Measurements from ENCODE around the gene UBE2D3.

The UBE2D3 gene

DNA sequence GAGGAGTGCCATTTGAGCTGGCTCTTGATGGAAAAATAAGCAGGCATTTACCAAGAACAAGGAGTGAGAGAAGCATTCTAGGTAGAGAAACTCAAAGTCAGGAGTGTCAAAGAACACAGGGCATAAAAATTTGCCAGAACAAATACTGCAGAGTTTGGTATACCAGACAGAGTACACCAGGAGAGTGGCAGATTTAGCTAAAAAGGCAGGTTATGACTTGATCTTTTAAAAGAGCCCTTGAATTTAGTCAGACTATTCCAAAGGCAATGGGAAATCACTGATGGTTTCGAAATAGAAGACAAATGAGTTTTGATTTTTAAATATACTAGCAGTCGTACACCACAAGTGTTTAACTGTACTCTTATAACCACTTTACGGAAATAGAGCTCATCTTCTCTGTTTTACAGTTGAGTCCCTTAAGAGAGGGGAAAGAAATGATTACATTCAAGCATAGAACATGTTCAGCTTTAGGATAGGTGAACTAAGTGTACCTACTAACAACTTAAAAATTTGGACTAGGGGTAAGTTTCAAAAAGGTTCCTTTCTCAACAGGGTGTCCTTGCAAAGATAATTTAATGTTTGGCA lies 10.2 kb downstream of the UBE2D3 start:
- Histone ChIP-seq H4K20me1 (ENCODE audit: insufficient read depth, low read length, poor library complexity, severe bottlenecking) (peaks cover 100% of the 10 kb centered on the region), H3K27me3 (ENCODE audit: insufficient read depth, low read length, poor library complexity, severe bottlenecking) (no peaks in the 10 kb centered on the region), H3K4me3 (ENCODE audit: low read length, poor library complexity, severe bottlenecking) (peak overlapping the region; percentile 98), H3K79me2 (ENCODE audit: insufficient read depth, low read length) (peaks cover 100% of the 10 kb centered on the region), H2AFZ (ENCODE audit: low read length) (no peak overlapping the region), H3K36me3 (ENCODE audit: insufficient read depth, low read length) (peaks cover 68% of the 10 kb centered on the region), H3K4me1 (ENCODE audit: insufficient read depth, low read length, poor library complexity, severe bottlenecking) (peaks cover 63% of the 10 kb centered on the region), H3K9me2 (replicated peaks; ENCODE audit: low read depth, low read length) (no peaks in the 10 kb centered on the region), H3K9me3 (ENCODE audit: insufficient read depth, low read depth, low read length) (no peaks in the 10 kb centered on the region), H3F3A (ENCODE audit: low read depth) (no peaks in the 10 kb centered on the region), H3K4me2 (ENCODE audit: low read depth, low read length, poor library complexity, severe bottlenecking) (peak overlapping the region; percentile 92), H3K9ac (ENCODE audit: low read depth, low read length, poor library complexity, severe bottlenecking) (no peak overlapping the region)
- TF ChIP-seq EZH2phosphoT487 (IDR thresholded peaks at IDR 0.05; ENCODE audit: borderline replicate concordance), result no peak

DNA sequence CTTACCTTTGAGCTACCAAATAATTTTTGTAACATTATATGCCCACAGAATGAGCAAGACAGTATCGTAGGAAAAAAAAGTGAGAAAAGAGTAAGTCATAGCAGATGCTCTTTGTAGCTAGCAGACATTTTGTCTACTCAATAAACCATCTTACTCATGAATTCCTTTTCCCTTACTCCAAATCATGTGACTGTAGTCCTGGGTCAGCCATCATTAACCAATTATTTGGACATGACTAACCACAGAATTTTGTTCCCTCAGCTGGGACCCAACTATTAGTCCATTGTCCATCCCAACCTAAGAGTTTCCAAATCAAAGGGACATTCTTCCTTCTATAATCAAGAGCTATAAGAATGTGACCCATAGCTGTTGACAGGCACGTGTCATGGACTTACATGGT lies 11.4 kb downstream of the UBE2D3 start:
- H3K36me3 ChIP-seq (ENCODE audit: insufficient read depth, low read length), result peaks cover 73% of the 10 kb centered on the region
- no peaks in the 10 kb centered on the region for H3K27me3 ChIP-seq (ENCODE audit: insufficient read depth, low read length, poor library complexity, severe bottlenecking)
- H3K4me2 ChIP-seq (ENCODE audit: low read depth, low read length, poor library complexity, severe bottlenecking), result peak overlapping the region; percentile 92
- H3K9ac ChIP-seq (ENCODE audit: low read depth, low read length, poor library complexity, severe bottlenecking), result no peak overlapping the region
- H3K79me2 ChIP-seq (ENCODE audit: insufficient read depth, low read length), result peaks cover 100% of the 10 kb centered on the region
- H3F3A ChIP-seq (ENCODE audit: low read depth), result no peaks in the 10 kb centered on the region
- peak overlapping the region; percentile 98 for H3K4me3 ChIP-seq (ENCODE audit: low read length, poor library complexity, severe bottlenecking)
- H3K9me3 ChIP-seq (ENCODE audit: insufficient read depth, low read depth, low read length), result no peaks in the 10 kb centered on the region
- peaks cover 53% of the 10 kb centered on the region for H3K4me1 ChIP-seq (ENCODE audit: insufficient read depth, low read length, poor library complexity, severe bottlenecking)
- H3K9me2 ChIP-seq (replicated peaks; ENCODE audit: low read depth, low read length), result no peaks in the 10 kb centered on the region
- peaks cover 100% of the 10 kb centered on the region for H4K20me1 ChIP-seq (ENCODE audit: insufficient read depth, low read length, poor library complexity, severe bottlenecking)
- H2AFZ ChIP-seq (ENCODE audit: low read length), result no peak overlapping the region
- no peak for TF ChIP-seq EZH2phosphoT487 (IDR thresholded peaks at IDR 0.05; ENCODE audit: borderline replicate concordance)
- TF ChIP-seq, protein P1, sequence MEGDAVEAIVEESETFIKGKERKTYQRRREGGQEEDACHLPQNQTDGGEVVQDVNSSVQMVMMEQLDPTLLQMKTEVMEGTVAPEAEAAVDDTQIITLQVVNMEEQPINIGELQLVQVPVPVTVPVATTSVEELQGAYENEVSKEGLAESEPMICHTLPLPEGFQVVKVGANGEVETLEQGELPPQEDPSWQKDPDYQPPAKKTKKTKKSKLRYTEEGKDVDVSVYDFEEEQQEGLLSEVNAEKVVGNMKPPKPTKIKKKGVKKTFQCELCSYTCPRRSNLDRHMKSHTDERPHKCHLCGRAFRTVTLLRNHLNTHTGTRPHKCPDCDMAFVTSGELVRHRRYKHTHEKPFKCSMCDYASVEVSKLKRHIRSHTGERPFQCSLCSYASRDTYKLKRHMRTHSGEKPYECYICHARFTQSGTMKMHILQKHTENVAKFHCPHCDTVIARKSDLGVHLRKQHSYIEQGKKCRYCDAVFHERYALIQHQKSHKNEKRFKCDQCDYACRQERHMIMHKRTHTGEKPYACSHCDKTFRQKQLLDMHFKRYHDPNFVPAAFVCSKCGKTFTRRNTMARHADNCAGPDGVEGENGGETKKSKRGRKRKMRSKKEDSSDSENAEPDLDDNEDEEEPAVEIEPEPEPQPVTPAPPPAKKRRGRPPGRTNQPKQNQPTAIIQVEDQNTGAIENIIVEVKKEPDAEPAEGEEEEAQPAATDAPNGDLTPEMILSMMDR (conservative IDR thresholded peaks at IDR 0.05; ENCODE audit: low read length), result no peak

DNA sequence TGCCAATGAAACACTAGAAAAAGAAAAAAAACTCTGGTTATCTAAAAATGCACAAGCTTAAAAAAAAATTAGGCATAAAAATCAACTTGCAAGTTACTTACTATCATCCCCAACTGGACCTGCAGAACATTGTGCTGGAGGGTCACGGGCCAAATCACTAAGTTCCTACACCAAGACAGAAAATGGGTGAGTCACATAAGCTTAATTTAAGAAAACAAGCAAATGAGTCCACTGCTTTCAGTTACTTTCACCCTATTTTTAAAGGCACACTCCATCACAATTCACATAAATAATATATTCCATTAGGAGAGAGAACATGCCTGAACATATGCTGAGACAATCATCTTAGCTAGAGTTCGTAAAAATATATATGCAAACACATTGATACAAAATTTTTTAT lies 17.7 kb downstream of the UBE2D3 start:
- no peak overlapping the region for H2AFZ ChIP-seq (ENCODE audit: low read length)
- no peak overlapping the region for H3K9ac ChIP-seq (ENCODE audit: low read depth, low read length, poor library complexity, severe bottlenecking)
- H3K9me3 ChIP-seq (ENCODE audit: insufficient read depth, low read depth, low read length), result no peaks in the 10 kb centered on the region
- H3K9me2 ChIP-seq (replicated peaks; ENCODE audit: low read depth, low read length), result no peaks in the 10 kb centered on the region
- H3K4me2 ChIP-seq (ENCODE audit: low read depth, low read length, poor library complexity, severe bottlenecking), result peak overlapping the region; percentile 19
- H3K27me3 ChIP-seq (ENCODE audit: insufficient read depth, low read length, poor library complexity, severe bottlenecking), result no peaks in the 10 kb centered on the region
- TF ChIP-seq, protein P1 (conservative IDR thresholded peaks at IDR 0.05; ENCODE audit: low read length), result no peak
- TF ChIP-seq EZH2phosphoT487 (IDR thresholded peaks at IDR 0.05; ENCODE audit: borderline replicate concordance), result no peak
- H3K4me1 ChIP-seq (ENCODE audit: insufficient read depth, low read length, poor library complexity, severe bottlenecking), result peaks cover 5% of the 10 kb centered on the region
- peaks cover 93% of the 10 kb centered on the region for H3K36me3 ChIP-seq (ENCODE audit: insufficient read depth, low read length)
- H4K20me1 ChIP-seq (ENCODE audit: insufficient read depth, low read length, poor library complexity, severe bottlenecking), result peaks cover 100% of the 10 kb centered on the region
- H3F3A ChIP-seq (ENCODE audit: low read depth), result no peaks in the 10 kb centered on the region
- peaks cover 100% of the 10 kb centered on the region for H3K79me2 ChIP-seq (ENCODE audit: insufficient read depth, low read length)
- no peak overlapping the region for H3K4me3 ChIP-seq (ENCODE audit: low read length, poor library complexity, severe bottlenecking)

DNA sequence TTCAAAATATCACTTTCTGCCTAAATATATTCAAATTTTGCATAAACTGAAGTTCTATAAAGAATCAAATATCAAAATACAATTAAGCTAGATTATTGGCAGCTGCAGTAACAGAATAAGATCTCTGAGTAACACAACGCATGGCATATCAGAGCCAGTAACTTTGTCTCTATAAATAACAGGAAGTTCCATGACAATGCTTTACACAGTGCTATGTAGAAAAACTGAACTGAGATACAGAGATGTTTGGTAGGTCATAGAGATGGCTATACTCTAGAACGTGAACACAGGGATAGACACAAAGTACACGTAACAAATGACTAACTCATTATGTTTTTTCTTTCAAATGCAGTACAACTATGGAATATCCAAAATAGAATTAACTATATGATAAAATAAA lies 18.2 kb downstream of the UBE2D3 start:
- no peak overlapping the region for H2AFZ ChIP-seq (ENCODE audit: low read length)
- no peak for TF ChIP-seq EZH2phosphoT487 (IDR thresholded peaks at IDR 0.05; ENCODE audit: borderline replicate concordance)
- TF ChIP-seq, protein P1 (conservative IDR thresholded peaks at IDR 0.05; ENCODE audit: low read length), result no peak
- H3K4me1 ChIP-seq (ENCODE audit: insufficient read depth, low read length, poor library complexity, severe bottlenecking), result peaks cover 5% of the 10 kb centered on the region
- no peaks in the 10 kb centered on the region for H3K9me3 ChIP-seq (ENCODE audit: insufficient read depth, low read depth, low read length)
- peaks cover 98% of the 10 kb centered on the region for H3K79me2 ChIP-seq (ENCODE audit: insufficient read depth, low read length)
- H4K20me1 ChIP-seq (ENCODE audit: insufficient read depth, low read length, poor library complexity, severe bottlenecking), result peaks cover 100% of the 10 kb centered on the region
- no peak overlapping the region for H3K4me3 ChIP-seq (ENCODE audit: low read length, poor library complexity, severe bottlenecking)
- no peaks in the 10 kb centered on the region for H3F3A ChIP-seq (ENCODE audit: low read depth)
- no peaks in the 10 kb centered on the region for H3K27me3 ChIP-seq (ENCODE audit: insufficient read depth, low read length, poor library complexity, severe bottlenecking)
- H3K9ac ChIP-seq (ENCODE audit: low read depth, low read length, poor library complexity, severe bottlenecking), result no peak overlapping the region
- H3K4me2 ChIP-seq (ENCODE audit: low read depth, low read length, poor library complexity, severe bottlenecking), result peak overlapping the region; percentile 19
- H3K36me3 ChIP-seq (ENCODE audit: insufficient read depth, low read length), result peaks cover 98% of the 10 kb centered on the region
- no peaks in the 10 kb centered on the region for H3K9me2 ChIP-seq (replicated peaks; ENCODE audit: low read depth, low read length)

Measured in Loucy (cell line).